ENCODE results near the gene C1QTNF7.

Gene C1QTNF7

DNA sequence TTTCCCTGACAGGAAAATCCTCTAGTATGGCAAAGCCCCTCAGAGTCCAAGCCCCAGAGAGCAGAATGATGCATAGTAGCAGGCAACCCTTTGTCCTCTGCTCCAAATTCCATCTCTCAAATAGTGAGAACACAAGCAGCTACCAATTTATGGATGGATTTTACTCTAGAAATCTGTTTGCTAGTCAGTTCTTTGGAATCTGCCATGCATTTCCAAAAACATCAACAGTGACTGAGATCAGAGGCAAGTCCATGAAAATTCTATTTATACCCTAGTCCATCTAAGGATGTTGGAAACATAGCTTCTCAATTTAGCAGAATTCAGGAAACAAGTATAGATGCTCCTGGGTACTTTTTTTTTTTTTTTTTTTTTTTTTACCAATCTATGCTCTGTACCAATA is 31.9 kb downstream of the C1QTNF7 start:
- no peak for DNase-seq

DNA sequence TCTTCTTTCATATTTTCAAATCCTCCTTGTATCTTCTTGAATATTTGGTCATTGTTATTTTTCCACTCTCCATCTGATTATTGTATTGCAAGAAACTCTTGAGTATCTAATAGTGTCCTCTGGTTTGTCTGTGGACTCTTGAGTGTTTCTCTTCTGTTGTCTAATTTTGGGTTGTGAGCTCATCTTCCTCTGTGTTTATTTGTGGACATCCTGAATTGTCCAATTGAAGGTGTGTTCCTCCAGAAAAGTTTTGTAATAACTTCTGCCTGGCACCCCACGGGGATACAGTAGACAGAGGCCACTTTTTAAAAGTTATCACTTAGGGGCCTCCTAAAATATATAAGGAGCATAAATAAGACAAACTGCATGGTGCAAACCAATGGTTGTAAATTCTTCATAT is 38.8 kb downstream of the C1QTNF7 start:
- no peak for DNase-seq

DNA sequence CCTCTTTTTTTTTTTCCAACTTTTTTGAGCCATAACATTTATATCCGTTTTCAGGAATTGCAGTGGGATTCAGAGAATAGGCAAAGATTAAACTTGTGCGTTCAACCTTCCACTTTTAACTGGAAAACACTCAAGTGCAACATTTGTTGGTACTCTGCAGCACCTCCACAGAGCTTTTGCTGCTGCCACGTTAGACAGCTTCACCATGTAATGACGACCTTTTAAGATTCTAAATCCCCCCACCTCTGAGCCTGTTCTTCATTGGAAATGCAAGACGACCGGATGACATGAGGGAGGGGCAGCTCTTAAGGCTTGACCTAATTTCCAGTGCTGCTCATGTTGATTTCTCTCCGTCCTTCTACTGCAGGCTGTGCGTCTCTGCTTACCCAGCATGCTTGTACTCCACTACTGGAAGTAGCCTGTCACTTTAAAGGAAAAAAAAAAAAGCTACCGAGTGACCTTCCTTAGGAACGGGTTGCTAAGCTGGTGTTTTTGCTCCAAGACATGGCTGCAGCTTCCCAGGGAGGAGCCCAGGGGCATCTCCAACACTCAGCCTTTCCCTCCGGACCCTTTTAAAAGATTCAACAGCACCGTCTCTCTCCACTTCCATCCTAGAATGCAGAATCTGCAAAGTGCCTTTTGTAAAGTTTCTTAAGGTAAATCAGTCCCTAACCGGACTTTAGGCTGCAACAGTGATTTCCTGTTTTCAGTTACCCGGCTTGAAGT is 41.7 kb downstream of the C1QTNF7 start, which contains the start of gene CC2D2A:
TSS of gene CC2D2A (plus strand) at position 481 of the 726 bp plus-strand sequence. CDS start 6,051 bp downstream, outside the sequence.
- no peak for DNase-seq

DNA sequence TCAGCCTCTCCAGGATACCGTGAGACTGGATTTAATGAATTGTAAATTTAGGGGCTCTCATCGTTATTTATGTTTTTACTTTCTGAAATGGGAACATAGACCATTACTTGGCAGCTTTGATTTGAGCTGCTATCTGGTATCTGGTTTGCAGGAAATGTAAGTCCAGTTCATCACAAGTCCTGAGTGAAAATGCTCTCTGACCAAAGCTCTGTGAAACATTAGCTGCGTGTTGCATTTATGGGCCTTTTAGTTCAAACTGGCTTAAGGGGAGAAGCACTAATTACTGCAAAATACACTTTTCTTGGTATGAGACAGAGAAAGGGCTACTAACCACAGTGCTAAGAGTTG is 42.3 kb downstream of the C1QTNF7 start:
- DNase-seq, result no peak

DNA sequence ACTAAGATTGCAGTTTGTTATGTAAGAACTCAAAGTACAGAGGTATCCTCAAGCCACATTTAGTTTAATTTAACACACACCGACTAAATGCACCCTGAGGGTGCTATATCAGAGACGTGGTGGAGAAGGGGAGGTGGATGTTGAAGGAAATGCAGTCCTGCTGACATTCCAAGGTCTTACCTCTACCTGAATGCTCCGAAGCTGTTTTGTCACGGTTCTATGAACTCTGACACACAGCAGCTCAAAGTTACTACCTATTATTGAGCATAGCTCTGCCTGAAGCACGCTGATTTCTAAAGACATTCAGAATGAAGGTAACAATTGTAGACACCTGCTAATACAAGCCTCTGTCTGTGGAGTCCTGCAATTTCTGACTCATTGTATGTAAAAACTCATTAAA is 48.6 kb downstream of the C1QTNF7 start:
- no peak for DNase-seq

DNA sequence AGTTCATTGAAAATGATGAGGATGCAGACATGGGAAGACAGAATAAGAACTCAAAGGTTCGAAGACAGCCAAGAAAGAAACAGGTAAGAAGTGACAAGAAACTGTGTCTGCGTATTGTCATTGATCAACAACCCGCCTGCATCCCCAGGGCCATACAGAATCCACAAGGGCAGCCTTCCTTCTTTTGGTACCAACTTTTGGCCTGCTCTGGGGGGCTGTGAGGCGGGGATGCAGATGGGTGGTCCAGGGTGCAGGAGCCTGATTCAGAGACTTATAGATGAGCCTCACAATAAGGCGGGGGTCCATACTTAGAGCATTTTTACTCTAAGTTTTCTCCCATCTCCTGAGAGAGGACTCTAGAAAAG is 50.9 kb downstream of the C1QTNF7 start:
- no peak for DNase-seq

DNA sequence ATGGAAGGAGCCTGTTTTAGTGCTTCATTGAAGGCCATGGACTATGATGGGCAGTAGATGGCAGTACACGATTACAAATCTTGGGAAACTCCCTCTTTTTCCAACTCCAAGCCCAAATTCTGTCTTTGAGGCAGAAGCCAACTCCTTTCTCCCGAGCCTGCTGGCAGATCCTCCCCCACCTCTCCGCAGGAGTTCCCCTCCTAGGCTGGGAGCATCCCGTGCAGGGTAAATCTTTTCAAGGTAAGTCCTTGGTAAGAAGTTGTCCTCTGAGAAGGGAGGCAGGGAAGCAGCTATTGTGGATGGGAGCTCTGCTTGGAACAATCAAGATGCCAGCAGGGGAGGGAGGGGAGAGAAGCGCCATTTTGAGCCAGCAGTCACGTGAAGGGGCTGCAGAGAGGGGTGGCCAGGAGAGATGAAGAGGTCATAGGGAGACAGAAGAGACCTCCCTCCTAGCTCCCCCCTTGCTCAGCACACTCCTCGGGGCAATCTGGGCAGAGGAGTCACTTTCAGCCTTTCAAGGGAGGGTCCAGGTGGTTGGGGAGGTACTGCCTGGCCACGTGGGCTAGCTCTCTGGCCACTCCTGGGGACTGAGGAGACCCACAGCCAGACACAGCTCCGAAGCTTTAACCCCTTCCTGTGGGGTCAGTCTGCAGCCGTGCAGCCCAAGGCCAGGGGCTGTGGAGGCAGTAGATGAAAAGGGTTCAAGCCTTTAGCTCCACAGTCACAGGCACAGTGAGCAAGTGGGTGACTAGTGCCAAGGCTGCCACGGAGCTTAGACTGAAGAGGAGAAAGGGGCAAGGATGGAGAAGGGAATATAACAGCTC is 51.5 kb downstream of the C1QTNF7 start:
- no peak for DNase-seq

DNA sequence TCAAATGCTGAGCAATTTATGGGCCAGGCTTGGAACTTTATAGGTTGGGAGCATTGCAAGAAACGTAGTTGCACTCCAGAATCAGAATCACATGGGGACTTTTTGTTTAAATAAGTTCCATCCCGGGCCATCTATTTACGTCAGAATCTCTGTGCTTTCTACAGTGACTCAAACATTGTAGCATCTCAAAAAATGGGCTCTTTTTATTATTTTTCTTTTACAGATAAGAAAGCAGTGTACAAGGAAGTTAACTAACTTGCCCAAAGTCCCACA is 52.0 kb downstream of the C1QTNF7 start:
- DNase-seq, result no peak

DNA sequence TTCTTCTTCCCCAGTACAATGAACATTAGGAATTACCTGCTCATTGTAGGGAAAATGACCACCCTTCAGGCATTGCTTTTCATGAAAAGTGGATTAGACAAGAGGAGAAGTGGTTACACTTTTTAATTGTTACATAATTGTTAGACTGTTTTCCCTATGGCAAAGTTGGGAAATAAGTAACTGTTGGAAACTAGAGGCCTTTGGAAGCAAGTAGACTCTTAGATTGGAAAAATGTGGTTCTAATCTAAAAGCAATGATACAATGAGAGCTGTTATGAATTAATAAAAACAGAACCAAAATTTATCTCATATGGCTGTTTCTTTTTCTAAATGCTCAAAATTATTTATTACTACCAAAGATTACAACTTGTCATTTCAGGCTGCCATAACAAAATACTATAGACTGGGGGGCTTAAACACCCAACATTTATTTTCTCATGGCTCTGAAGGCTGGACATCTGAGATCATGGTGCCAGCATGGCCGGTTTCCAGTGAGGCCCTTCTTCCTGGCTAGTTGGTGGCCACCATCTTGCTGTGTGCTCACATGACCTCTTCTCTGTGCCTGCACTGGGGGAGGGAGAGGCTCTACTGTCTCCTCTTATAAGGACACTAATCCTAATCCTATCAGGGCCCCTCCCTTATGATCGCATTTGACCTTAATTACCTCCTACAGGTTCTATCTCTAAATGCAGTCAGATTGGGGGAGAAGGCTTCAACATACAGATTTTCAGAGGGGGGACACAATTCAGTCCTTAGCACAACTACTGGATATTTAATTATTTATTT is 54.3 kb downstream of the C1QTNF7 start:
- DNase-seq, result no peak

DNA sequence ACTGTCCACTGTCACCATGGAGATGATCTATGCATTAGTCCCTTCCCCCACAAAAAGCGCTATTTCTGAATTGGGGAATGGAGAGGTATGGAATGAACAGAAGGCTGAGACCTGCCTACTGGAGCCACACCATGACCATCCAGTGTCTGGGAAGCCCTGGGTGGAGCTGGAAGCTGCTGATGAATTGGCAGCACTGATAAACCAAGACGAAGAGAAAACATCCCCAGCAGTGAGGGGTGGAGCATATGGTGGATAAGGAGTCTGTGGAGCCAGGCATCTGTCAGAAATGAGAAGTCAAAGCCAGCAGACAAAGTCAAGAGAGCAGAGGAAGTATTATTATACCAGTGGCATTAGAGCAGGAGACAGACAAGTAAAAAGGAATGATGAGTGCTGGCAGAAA is 55.0 kb downstream of the C1QTNF7 start:
- no peak for DNase-seq

DNA sequence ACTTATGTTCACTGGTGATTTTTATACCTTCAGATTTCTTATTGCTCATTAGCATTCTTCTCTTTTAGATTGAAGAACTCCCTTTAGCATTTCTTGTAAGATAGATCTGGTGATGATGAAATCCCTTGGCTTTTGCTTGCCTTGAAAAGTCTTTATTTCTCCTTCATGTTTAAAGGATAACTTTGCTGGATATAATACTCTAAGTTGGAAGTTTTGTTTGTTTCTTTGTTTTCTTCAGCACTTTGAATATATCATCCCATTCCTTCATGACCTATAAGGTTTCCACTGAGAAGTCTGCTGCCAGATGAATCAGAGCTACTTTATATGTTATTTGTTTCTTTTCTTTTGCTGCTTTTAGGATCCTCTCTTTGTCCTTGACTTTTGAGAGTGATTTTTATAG is 60.3 kb downstream of the C1QTNF7 start:
- no peak for DNase-seq

DNA sequence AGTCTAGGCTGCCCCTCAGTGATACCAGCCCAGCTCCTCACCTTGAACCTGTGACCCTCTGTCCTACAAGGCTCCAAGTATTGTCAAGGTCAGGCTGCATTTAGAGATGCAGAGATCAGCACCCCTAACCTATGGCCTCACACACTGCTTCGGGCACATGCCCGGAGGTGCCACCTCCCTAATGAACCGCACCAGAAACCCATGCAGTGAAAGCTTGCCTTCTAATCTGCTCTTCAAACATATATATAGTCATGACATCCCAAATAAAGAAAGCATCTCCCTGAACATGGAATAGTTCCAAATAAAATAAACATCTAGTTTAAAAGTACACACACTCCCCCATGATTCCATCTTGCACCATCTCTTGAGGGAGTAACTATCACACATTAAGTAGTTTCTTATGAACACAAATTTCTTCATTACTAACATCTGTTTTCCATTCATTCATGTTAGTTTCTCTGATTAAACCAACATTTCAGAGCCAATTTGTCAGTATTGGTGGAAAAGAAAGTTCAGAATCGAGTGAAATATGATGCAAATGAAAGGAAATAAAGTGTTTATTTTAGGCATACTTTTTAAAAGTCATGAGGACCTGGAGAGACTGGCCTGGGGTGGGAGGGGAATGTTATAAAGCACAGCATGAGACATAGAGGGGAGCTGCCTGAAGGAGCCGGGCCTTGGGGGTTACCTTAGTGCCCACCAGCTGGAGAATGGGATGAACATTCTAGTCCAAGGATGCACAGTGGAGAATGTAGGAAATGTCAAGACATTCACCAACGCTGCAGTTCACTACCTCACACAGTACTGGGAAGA is 61.0 kb downstream of the C1QTNF7 start:
- DNase-seq, result no peak

DNA sequence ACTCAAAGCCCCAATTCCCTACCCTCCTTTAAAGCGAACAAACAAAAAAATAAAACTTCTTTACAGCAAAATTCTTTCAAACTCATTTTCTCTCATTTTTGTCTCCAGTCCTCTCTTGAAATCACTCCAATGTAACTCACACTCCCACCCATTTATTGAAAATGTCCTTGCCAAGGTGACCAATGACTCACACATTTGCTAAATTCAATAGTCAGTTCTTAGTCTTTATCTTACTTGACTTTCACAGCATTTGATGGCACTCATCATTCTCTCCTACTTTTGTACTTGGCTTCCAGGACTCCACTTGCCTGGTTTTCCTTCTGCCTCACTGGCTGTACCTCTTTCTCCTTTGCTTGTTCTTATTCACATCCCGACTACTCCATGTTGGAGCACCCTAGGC is 61.7 kb downstream of the C1QTNF7 start:
- DNase-seq, result no peak

DNA sequence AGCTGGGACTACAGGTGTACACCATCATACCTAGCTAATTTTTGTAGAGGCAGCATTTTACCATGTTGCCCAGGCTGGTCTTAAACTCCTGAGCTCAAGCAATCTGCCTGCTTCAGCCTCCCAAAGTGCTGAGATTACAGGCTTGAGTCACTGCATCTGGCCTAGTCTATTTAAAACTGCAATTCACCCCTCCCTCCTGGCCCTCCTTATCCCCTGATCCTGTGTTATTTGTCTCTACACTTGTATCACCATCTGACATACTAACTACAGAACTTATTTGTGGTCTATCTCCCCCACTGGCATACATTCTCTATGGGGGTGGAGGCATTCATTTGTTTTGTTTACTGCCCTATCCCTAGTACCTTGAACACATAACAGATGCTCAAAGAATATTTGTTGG is 65.6 kb downstream of the C1QTNF7 start:
- DNase-seq, result no peak

DNA sequence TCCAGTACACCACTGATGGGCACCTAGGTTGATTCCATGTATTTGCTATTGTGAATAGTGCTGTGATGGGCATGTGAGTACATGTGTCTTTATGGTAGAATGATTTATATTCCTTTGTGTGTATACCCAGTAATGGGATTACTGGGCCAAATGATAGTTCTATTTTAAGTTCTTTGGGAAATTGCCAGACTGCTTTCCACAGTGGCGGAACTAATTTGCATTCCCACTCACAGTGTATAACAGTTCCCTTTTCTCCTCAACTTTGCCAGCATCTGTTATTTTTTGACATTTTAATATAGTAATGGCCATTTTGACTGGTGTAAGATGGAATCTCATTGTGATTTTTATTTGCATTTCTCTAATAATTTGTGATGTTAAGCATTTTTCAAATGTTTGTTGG is 67.8 kb downstream of the C1QTNF7 start:
- no peak for DNase-seq
